Measurements from ENCODE around the gene PIP5K1B. TPM values are rescaled to one million over a fixed set of nuclear protein-coding genes. Genes with fewer than 3 reads are reported as not detected.

The PIP5K1B gene
- total RNA-seq, 1 experiment from 2014 or later, result 9.0 TPM

GRCh38 chr9:68802525-68803015, 97.5 kb downstream of the PIP5K1B start:
- Mint-ChIP-seq H3K36me3 (ENCODE audit: insufficient read depth, unreplicated experiment) (no peaks in the 10 kb centered on the region), H3K27me3 (ENCODE audit: unreplicated experiment) (no peaks in the 10 kb centered on the region), H3K27ac (ENCODE audit: unreplicated experiment) (no peak overlapping the region), H3K4me3 (ENCODE audit: low read depth, unreplicated experiment) (no peak overlapping the region), H3K9me3 (ENCODE audit: low read depth, unreplicated experiment) (no peaks in the 10 kb centered on the region), H3K4me1 (ENCODE audit: low read depth, unreplicated experiment) (no peaks in the 10 kb centered on the region)
- BruUV-seq (replicated peaks), result no TSS peak
- TF ChIP-seq CTCF (IDR thresholded peaks at IDR 0.05; ENCODE audit: unreplicated experiment), result no peak
- intact Hi-C loops (cut with micrococcal nuclease; ENCODE audit: unreplicated experiment), result no loop called here
- CTCF ChIA-PET, result no interaction called here
- DNase-seq, result no peak

GRCh38 chr9:68804911-68805889, 100.2 kb downstream of the PIP5K1B start:
- BruUV-seq (replicated peaks), result no TSS peak
- H3K36me3 Mint-ChIP-seq (ENCODE audit: insufficient read depth, unreplicated experiment), result no peaks in the 10 kb centered on the region
- H3K9me3 Mint-ChIP-seq (ENCODE audit: low read depth, unreplicated experiment), result no peaks in the 10 kb centered on the region
- no peak overlapping the region for H3K27ac Mint-ChIP-seq (ENCODE audit: unreplicated experiment)
- no peak overlapping the region for H3K4me3 Mint-ChIP-seq (ENCODE audit: low read depth, unreplicated experiment)
- H3K4me1 Mint-ChIP-seq (ENCODE audit: low read depth, unreplicated experiment), result no peaks in the 10 kb centered on the region
- H3K27me3 Mint-ChIP-seq (ENCODE audit: unreplicated experiment), result no peaks in the 10 kb centered on the region
- CTCF ChIA-PET, result no interaction called here
- intact Hi-C loops (cut with micrococcal nuclease; ENCODE audit: unreplicated experiment), result no loop called here
- no peak for TF ChIP-seq CTCF (IDR thresholded peaks at IDR 0.05; ENCODE audit: unreplicated experiment)
- DNase-seq, result no peak

DNA sequence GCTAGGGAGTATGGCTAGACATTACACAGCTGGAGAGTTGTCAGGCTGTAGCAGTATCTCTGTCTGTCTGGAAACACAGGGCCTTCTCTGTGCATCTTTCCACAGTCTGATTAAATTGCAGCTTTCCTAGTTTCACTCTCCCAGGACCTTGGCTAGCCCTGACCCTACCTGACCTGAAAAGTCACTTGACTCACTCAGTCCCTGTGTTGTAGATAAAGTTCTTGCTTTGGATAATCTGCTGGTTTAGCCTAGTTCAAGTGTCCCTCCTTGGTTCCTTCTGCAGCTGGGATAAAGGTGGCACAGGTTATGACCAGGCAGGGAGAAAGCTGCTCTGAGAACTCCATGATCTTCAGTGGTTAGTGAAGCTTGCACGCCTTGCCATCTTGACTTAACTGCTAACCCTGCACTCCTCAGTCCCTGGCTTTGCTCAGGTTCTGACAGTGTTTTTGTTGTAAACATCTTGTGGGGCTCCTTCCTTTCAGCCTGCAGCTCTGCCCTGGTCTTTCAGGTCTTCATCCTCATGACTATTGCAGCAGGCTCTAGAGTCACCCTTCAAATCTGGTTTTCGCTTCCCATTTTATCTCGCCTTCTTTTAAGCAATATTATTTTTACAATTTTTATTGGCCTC, 101.0 kb downstream of the PIP5K1B start:
- Mint-ChIP-seq H3K27ac (ENCODE audit: unreplicated experiment) (no peak overlapping the region), H3K27me3 (ENCODE audit: unreplicated experiment) (no peaks in the 10 kb centered on the region), H3K9me3 (ENCODE audit: low read depth, unreplicated experiment) (no peaks in the 10 kb centered on the region), H3K4me3 (ENCODE audit: low read depth, unreplicated experiment) (no peak overlapping the region), H3K36me3 (ENCODE audit: insufficient read depth, unreplicated experiment) (no peaks in the 10 kb centered on the region), H3K4me1 (ENCODE audit: low read depth, unreplicated experiment) (no peaks in the 10 kb centered on the region)
- no peak for TF ChIP-seq CTCF (IDR thresholded peaks at IDR 0.05; ENCODE audit: unreplicated experiment)
- DNase-seq, result no peak
- CTCF ChIA-PET, result no interaction called here
- intact Hi-C loops (cut with micrococcal nuclease; ENCODE audit: unreplicated experiment), result no loop called here
- no TSS peak for BruUV-seq (replicated peaks)

DNA sequence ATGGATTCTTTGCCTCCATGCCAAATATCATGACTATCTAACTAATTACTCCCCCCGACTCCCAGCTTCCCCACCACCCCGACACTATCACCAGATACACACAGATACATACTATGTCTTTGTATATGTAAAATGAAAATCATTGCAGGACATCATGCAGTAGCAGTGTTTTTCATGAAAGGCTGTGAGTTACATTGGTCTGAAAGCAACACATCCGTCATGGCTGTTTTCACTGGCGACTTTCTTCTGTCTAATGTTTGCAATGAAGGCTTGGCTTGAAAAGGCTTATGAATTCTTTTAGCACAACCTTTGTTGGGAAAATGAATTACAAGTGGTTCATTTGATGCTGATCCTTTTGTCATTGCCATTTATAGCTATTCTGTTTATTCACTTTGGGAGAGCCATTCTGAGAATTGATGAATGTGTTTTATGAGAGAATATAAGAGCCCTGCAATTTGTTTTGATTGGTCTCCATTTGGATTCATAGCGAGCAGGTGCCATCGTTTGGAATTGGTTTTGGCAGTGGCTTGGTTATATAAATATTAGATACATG, 103.4 kb downstream of the PIP5K1B start:
- Mint-ChIP-seq H3K9me3 (ENCODE audit: low read depth, unreplicated experiment) (no peaks in the 10 kb centered on the region), H3K27ac (ENCODE audit: unreplicated experiment) (no peak overlapping the region), H3K4me3 (ENCODE audit: low read depth, unreplicated experiment) (no peak overlapping the region), H3K27me3 (ENCODE audit: unreplicated experiment) (no peaks in the 10 kb centered on the region), H3K36me3 (ENCODE audit: insufficient read depth, unreplicated experiment) (no peaks in the 10 kb centered on the region), H3K4me1 (ENCODE audit: low read depth, unreplicated experiment) (no peaks in the 10 kb centered on the region)
- CTCF ChIA-PET, result no interaction called here
- TF ChIP-seq CTCF (IDR thresholded peaks at IDR 0.05; ENCODE audit: unreplicated experiment), result no peak
- intact Hi-C loops (cut with micrococcal nuclease; ENCODE audit: unreplicated experiment), result no loop called here
- no TSS peak for BruUV-seq (replicated peaks)
- no peak for DNase-seq

All from Calu3 (cell line).